Activated naive CD4-positive, alpha-beta T cell treated with anti-CD3 and anti-CD28 coated beads for 36 hours (primary cell): ENCODE measurements around the gene WDR31. TPM values are rescaled to one million over a fixed set of nuclear protein-coding genes. Genes with fewer than 3 reads are reported as not detected.
"Not testable (repeated sequence)": the region's sequence is repeated elsewhere in the genome, so short reads cannot be mapped to it uniquely, and the experiment has no call there.

ENCODE experiments used
- CTCF ChIA-PET: fragments of 350-600 bp; sonication (Branson Sonifier 250); formaldehyde crosslinking; loops from one replicate; lab custom pipeline; 2021; ENCODE audit warnings: antibody characterized with exemption; lab: Charles Lee
- DNase-seq: peaks from one replicate; pipeline ENCODE4 v3.0.0-alpha.2; 2020
- H3K27ac Mint-ChIP-seq: one replicate; pipeline ENCODE4 v1.8.0; 2021; ENCODE audit warnings: mild to moderate bottlenecking, mixed read lengths
- H3K27me3 Mint-ChIP-seq: one replicate; pipeline ENCODE4 v1.8.0; 2021; ENCODE audit warnings: low read depth, mixed read lengths
- H3K36me3 Mint-ChIP-seq: one replicate; pipeline ENCODE4 v1.8.0; 2021; ENCODE audit warnings: low read depth, mixed read lengths
- H3K4me1 Mint-ChIP-seq: one replicate; pipeline ENCODE4 v1.8.0; 2021; ENCODE audit warnings: low read depth, mixed read lengths
- H3K4me3 Mint-ChIP-seq: one replicate; pipeline ENCODE4 v1.8.0; 2021; ENCODE audit warnings: mild to moderate bottlenecking, moderate library complexity, mixed read lengths
- H3K9me3 Mint-ChIP-seq: one replicate; pipeline ENCODE4 v1.8.0; 2021; ENCODE audit warnings: mixed read lengths
- intact Hi-C: fragments of 100-400 bp; cut with micrococcal nuclease; formaldehyde crosslinking; loops from one replicate; pipeline ENCODE4 v1.15.1; 2023
- total RNA-seq, 2 experiments: library from RNA; stranded (reverse); gene quantifications; one replicate each; pipeline ENCODE4 v1.2.3, GENCODE V29; 2021

WDR31 gene
- under 1 TPM; 0.81 to 0.88 TPM for total RNA-seq

GRCh38 chr9:113340011-113340699 lies at the start of gene WDR31:
Gene WDR31 (minus strand): TSS chr9:113340275. CDS start chr9:113332022, 8,253 bp downstream.
- DNase-seq: peak; percentile 85
- peak within 1 kb of the TSS; percentile 84 for H3K4me3 Mint-ChIP-seq
- no peaks in the 10 kb centered on the region for H3K9me3 Mint-ChIP-seq
- CTCF ChIA-PET: interaction anchor here (0.7 to 1.9 kb wide), 8 partner anchors 10 to 587 kb away, joined by 3 to 8 read pairs (median 4); partner anchors contain the start of genes ALAD, CDC26 and PRPF4
- H3K4me1 Mint-ChIP-seq: peaks cover 35% of the 10 kb centered on the region
- peak within 1 kb of the TSS; percentile 55 for H3K27ac Mint-ChIP-seq
- H3K27me3 Mint-ChIP-seq: peaks cover 4% of the 10 kb centered on the region
- no peaks in the 10 kb centered on the region for H3K36me3 Mint-ChIP-seq
- intact Hi-C loops: loop anchor here (1.0 to 2.0 kb wide), 7 partner anchors 8 to 241 kb away; partner anchors contain the start of genes ALAD, C9orf43, CDC26 and FKBP15

GRCh38 chr9:113389451-113389850 lies 49.4 kb upstream of the WDR31 start:
- H3K4me1 Mint-ChIP-seq: no peaks in the 10 kb centered on the region
- H3K27me3 Mint-ChIP-seq: no peaks in the 10 kb centered on the region
- H3K36me3 Mint-ChIP-seq: peaks cover 7% of the 10 kb centered on the region
- H3K27ac Mint-ChIP-seq: no peak overlapping the region
- DNase-seq: no peak
- H3K4me3 Mint-ChIP-seq: no peak overlapping the region
- no peaks in the 10 kb centered on the region for H3K9me3 Mint-ChIP-seq
- CTCF ChIA-PET: no interaction called here
- intact Hi-C loops: no loop called here

GRCh38 chr9:113388833-113389232 lies 48.8 kb upstream of the WDR31 start:
- no peak overlapping the region for H3K4me3 Mint-ChIP-seq
- CTCF ChIA-PET: no interaction called here

DNA sequence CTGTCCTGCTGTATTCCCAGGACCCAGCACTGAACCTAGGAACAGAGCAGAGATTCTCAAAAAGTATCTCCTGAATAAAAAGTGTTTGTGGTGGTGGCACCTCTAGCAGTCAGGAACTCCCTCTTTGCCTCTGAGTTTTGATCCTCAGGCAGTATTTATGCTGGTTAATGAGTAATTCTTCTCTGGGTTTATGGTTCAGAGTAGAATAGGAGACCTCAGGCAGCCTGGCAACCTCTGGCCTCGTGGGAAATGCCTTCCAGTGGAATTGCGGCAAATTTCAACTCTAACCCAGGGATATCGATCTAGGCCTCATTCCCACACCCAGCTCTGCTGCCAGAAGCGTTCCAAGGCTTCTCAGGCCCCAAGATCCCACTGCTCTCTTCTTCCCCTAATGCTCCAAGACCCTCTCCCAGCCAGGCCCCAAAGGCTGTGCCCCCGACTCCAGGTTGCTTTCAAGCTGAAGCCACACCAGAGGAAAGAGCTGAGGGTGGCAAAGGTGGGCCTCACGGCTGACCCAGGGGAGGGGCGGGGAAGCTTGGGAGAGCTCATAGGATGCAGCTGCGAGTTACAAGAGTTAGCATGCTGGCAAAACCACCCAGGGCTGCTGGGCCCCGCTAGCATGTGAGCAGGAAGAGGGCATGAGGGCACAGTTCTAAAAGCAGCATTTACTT lies 47.6 kb upstream of the WDR31 start:
- Mint-ChIP-seq H3K36me3 (peaks cover 7% of the 10 kb centered on the region), H3K27ac (no peak overlapping the region), H3K4me3 (no peak overlapping the region), H3K9me3 (no peaks in the 10 kb centered on the region), H3K27me3 (no peaks in the 10 kb centered on the region), H3K4me1 (no peaks in the 10 kb centered on the region)
- DNase-seq: no peak
- CTCF ChIA-PET: interaction anchor here (1.2 kb wide), 1 partner anchor 14 kb away, joined by 3 read pairs; the partner anchor contains the start of gene ALAD
- intact Hi-C loops: no loop called here

More at GRCh38 chr9:113388833-113389232, 48.8 kb upstream of the WDR31 start:
- Mint-ChIP-seq H3K4me1 (no peaks in the 10 kb centered on the region), H3K9me3 (no peaks in the 10 kb centered on the region), H3K27me3 (no peaks in the 10 kb centered on the region), H3K27ac (no peak overlapping the region), H3K36me3 (peaks cover 7% of the 10 kb centered on the region)
- intact Hi-C loops: no loop called here
- no peak for DNase-seq

DNA sequence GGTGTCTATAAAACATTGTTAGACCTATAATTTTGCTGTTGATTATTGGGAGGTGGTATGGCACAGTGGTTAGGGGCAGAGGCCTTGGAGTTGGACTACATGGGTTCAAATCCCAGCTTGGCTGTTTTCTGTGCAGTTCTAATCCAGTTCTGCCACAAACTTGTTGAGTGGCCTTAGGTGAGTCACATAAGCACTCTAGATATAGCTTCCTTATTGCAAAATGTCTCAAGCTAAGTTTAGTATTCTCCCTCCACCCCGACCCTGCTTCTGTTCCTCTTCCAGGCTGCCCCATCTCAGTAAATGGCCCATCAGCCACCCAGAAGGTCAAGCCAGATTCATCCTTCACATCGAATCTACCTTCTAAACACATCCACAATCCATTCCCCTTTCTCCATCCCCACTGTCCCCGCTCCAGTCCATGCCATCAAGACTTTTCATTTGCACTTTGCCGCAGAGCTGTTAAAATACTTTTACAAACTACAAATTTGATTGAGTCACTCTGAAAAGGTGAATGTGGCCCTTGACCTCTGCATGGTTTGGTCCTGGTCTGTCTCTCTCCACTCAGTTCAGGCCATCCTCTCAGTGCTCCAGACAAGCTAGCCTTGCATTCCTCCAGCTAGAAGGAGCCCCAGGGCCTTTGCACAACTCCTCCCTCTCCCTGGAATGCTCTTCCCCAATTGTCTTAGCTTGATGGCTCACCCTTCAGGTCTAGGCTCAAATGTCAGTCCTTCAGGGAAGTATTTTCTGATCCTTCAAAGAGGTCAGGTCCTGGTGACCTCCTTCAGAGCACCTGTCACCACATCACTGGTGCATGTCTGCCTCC lies 46.7 kb upstream of the WDR31 start:
- H3K4me1 Mint-ChIP-seq: no peaks in the 10 kb centered on the region
- H3K9me3 Mint-ChIP-seq: no peaks in the 10 kb centered on the region
- H3K27me3 Mint-ChIP-seq: no peaks in the 10 kb centered on the region
- intact Hi-C loops: no loop called here
- no peak overlapping the region for H3K27ac Mint-ChIP-seq
- peaks cover 7% of the 10 kb centered on the region for H3K36me3 Mint-ChIP-seq
- no peak overlapping the region for H3K4me3 Mint-ChIP-seq
- CTCF ChIA-PET: interaction anchor here (0.5 to 1.2 kb wide), 3 partner anchors 9 to 906 kb away, joined by 3 to 7 read pairs (median 3); partner anchors contain the start of gene ALAD
- no peak for DNase-seq

DNA sequence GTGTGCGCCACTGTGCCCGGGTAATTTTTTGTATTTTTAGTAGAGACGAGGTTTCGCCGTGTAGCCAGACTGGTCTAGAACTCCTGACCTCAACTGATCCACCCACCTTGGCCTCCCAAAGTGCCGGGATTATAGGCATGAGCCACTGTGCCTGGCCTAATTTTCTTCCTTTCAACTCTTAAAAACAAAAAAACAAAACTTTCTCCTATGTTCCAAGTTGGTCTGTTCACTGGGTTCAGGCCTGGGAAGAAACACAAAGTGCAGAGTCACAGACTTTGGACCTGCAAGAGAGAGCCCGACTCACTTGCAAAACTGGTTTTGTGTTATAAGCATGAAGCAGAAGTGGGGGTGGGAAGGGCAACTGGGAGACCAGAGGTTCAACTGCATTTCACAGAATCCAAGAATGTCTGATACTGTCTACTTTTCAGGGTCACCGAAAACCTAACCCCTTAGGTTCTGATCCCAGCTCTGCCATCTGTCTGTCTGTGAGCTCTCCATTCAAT lies 41.9 kb upstream of the WDR31 start:
- H3K36me3 Mint-ChIP-seq: peaks cover 4% of the 10 kb centered on the region
- no peak for DNase-seq
- H3K4me3 Mint-ChIP-seq: no peak overlapping the region
- H3K9me3 Mint-ChIP-seq: no peaks in the 10 kb centered on the region
- peaks cover 5% of the 10 kb centered on the region for H3K4me1 Mint-ChIP-seq
- intact Hi-C loops: no loop called here
- no peak overlapping the region for H3K27ac Mint-ChIP-seq
- CTCF ChIA-PET: interaction anchor here (1.1 to 1.6 kb wide), 2 partner anchors 13 to 108 kb away, joined by 3 read pairs; no protein-coding TSS in a partner anchor
- H3K27me3 Mint-ChIP-seq: no peaks in the 10 kb centered on the region

- H3K27me3 Mint-ChIP-seq, H3K36me3 Mint-ChIP-seq, DNase-seq, H3K4me1 Mint-ChIP-seq, H3K9me3 Mint-ChIP-seq, H3K27ac Mint-ChIP-seq, intact Hi-C loops, H3K4me3 Mint-ChIP-seq: not testable (repeated sequence)
- CTCF ChIA-PET: interaction anchor here (1.1 kb wide), 1 partner anchor 13 kb away, joined by 3 read pairs; no protein-coding TSS in a partner anchor
Measured at GRCh38 chr9:113381441-113381840, 41.4 kb upstream of the WDR31 start.

DNA sequence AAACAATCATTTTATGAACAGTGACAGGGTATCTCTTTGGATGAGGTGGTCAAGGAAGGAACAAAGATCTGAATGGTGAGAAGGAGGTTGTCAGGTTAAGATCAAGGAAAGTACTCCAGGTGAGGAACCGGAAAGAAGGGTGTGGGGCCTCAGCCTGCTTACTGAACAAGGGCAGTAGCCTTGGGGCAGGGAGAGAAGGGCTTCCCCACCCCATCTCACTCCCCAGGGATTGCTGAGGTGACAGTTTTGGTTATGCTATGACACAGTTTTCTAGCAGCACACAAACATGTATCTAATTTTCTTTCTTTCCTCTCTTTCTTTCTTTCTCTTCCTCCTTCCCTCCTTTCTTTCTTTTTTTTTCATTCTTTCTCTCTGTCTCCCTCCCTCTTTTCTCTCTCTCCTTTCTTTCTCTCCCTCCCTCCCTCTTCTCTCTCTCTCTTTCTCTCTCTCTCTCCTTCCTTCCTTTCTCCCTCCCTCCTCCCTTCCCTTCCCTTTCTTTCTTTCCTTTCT lies 40.8 kb upstream of the WDR31 start:
- peak; percentile 21 for DNase-seq
- no peak overlapping the region for H3K27ac Mint-ChIP-seq

GRCh38 chr9:113379829-113380210 lies 39.7 kb upstream of the WDR31 start:
- H3K4me1 Mint-ChIP-seq: peaks cover 15% of the 10 kb centered on the region
- H3K36me3 Mint-ChIP-seq, CTCF ChIA-PET, intact Hi-C loops, H3K27ac Mint-ChIP-seq, DNase-seq, H3K9me3 Mint-ChIP-seq, H3K4me3 Mint-ChIP-seq, H3K27me3 Mint-ChIP-seq: not testable (repeated sequence)

More for the DNA sequence above, 40.8 kb upstream of the WDR31 start:
- no peak overlapping the region for H3K4me3 Mint-ChIP-seq
- H3K9me3 Mint-ChIP-seq: no peaks in the 10 kb centered on the region
- CTCF ChIA-PET: interaction anchor here (1.1 kb wide), 1 partner anchor 12 kb away, joined by 3 read pairs; no protein-coding TSS in a partner anchor
- peaks cover 2% of the 10 kb centered on the region for H3K36me3 Mint-ChIP-seq
- intact Hi-C loops: no loop called here
- H3K4me1 Mint-ChIP-seq: peaks cover 5% of the 10 kb centered on the region
- no peaks in the 10 kb centered on the region for H3K27me3 Mint-ChIP-seq

GRCh38 chr9:113379094-113379828 lies 39.2 kb upstream of the WDR31 start:
- H3K9me3 Mint-ChIP-seq, intact Hi-C loops, H3K27ac Mint-ChIP-seq, H3K4me3 Mint-ChIP-seq, H3K27me3 Mint-ChIP-seq, H3K36me3 Mint-ChIP-seq, DNase-seq: not testable (repeated sequence)
- CTCF ChIA-PET: interaction anchor here (1.6 kb wide), 1 partner anchor 8 kb away, joined by 7 read pairs; no protein-coding TSS in a partner anchor
- H3K4me1 Mint-ChIP-seq: peaks cover 17% of the 10 kb centered on the region
